Activated CD4-positive, alpha-beta T cell treated with anti-CD3 and anti-CD28 coated beads, Interleukin-2, amount 50 U/mL, for 48 hours (primary cell): Measurements from ENCODE around the gene PAK5.

Source experiments
- DNase-seq, 2 experiments: peaks; one replicate each; pipeline ENCODE4 v3.0.0-alpha.2; 2020

PAK5 gene

GRCh38 chr20:9514461-9515213, 324.2 kb downstream of the PAK5 start, which contains the start of gene LAMP5:
Gene LAMP5 (plus strand): TSS chr20:9514590. CDS start chr20:9514853, 263 bp downstream.
- DNase-seq = no peak

GRCh38 chr20:9514072-9514460, 324.8 kb downstream of the PAK5 start:
- DNase-seq = no peak

- no peak for DNase-seq
Observed at GRCh38 chr20:9510911-9511310, 328.0 kb downstream of the PAK5 start.

GRCh38 chr20:9509246-9509645, 329.6 kb downstream of the PAK5 start:
- DNase-seq = no peak

GRCh38 chr20:9508696-9509178, 330.1 kb downstream of the PAK5 start:
- no peak for DNase-seq

- DNase-seq = no peak
Observed at GRCh38 chr20:9508240-9508661, 330.6 kb downstream of the PAK5 start.

- no peak for DNase-seq
Observed at GRCh38 chr20:9507544-9508239, 331.2 kb downstream of the PAK5 start.

- no peak for DNase-seq
Observed at GRCh38 chr20:9506964-9507369, 331.9 kb downstream of the PAK5 start.

- no peak for DNase-seq
Observed at GRCh38 chr20:9506280-9506821, 332.5 kb downstream of the PAK5 start.

- no peak for DNase-seq
Observed at GRCh38 chr20:9503526-9504245, 335.2 kb downstream of the PAK5 start.

GRCh38 chr20:9501473-9501872, 337.4 kb downstream of the PAK5 start:
- no peak for DNase-seq

GRCh38 chr20:9500121-9500520, 338.8 kb downstream of the PAK5 start:
- no peak for DNase-seq

GRCh38 chr20:9499126-9499899, 339.6 kb downstream of the PAK5 start:
- DNase-seq = no peak

- DNase-seq = no peak
Observed at GRCh38 chr20:9498322-9498721, 340.6 kb downstream of the PAK5 start.

- DNase-seq = no peak
Observed at GRCh38 chr20:9496155-9496554, 342.7 kb downstream of the PAK5 start.

- DNase-seq = no peak
Observed at GRCh38 chr20:9495701-9496100, 343.2 kb downstream of the PAK5 start.

GRCh38 chr20:9493803-9494202, 345.1 kb downstream of the PAK5 start:
- DNase-seq = no peak

GRCh38 chr20:9492067-9492466, 346.8 kb downstream of the PAK5 start:
- DNase-seq = no peak

- DNase-seq = no peak
Observed at GRCh38 chr20:9491324-9491723, 347.6 kb downstream of the PAK5 start.

GRCh38 chr20:9490631-9491030, 348.2 kb downstream of the PAK5 start:
- no peak for DNase-seq

GRCh38 chr20:9490161-9490560, 348.7 kb downstream of the PAK5 start:
- no peak for DNase-seq

- no peak for DNase-seq
Observed at GRCh38 chr20:9488063-9488462, 350.8 kb downstream of the PAK5 start.
